AG09319 (cell line): Measurements from ENCODE around the gene IGSF11.

ENCODE experiments used
- DNase-seq: peaks from one replicate; pipeline ENCODE4 v3.0.0-alpha.2; 2010; ENCODE audit warnings: low read depth; ENCODE audit errors: extremely low read depth
- CTCF ChIP-seq: IDR thresholded peaks from 2 replicates; pipeline ENCODE4 v1.5.1; 2011; ENCODE audit warnings: low read depth, mild to moderate bottlenecking, inconsistent platforms, low read length, moderate library complexity

Gene IGSF11

GRCh38 chr3:118968111-118968510 is 66.5 kb downstream of the IGSF11 start:
- DNase-seq: no peak

GRCh38 chr3:118966700-118967099 is 67.9 kb downstream of the IGSF11 start:
- DNase-seq: no peak
- no peak for TF ChIP-seq CTCF

More at GRCh38 chr3:118968111-118968510, 66.5 kb downstream of the IGSF11 start:
- TF ChIP-seq CTCF: no peak

DNA sequence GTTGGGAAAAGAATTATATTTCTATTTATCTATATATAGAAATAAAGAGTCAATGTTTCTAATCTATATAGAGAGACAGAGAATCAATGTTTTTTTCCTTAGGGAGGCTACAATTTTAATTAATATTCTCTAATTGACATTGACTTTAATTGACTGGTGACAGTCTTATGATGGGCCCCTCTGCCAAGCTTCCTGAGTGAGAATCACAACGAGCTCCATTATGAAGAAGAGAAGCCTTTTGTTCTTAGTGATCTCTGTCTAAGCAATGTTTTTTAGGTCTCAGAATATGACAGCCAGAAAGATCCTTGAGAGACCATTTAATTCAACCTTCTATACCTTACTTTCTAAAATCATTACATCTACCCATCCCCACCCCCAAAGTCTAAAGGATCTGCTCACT is 70.9 kb downstream of the IGSF11 start:
- TF ChIP-seq CTCF: no peak
- no peak for DNase-seq

DNA sequence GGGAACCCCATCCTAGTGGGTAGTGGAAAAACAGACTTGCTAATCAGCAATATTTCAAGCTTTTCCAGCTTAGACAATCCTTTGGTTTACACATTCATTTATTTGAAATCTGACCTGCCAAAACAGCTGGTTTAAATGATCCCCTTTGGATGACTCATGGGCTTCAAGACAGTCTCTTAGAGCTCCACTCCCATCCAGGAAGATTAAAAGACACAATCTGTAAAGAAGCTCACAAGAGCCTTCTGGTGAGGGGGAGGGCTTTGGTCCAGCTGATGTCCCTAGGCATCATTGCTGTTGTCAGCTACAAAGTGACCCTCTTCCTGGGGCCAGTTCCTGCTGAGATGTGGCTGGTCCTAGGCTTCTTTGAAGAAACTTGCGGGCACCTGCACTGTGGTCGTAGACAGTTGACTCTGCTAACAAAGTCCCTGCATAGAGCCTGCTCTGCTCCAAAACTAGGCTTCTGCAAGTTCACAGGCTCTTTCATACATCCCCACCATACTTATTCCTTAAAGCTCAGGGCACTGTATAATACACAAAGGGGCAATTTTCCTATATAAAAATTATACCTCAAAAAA is 73.7 kb downstream of the IGSF11 start:
- no peak for TF ChIP-seq CTCF
- DNase-seq: no peak

DNA sequence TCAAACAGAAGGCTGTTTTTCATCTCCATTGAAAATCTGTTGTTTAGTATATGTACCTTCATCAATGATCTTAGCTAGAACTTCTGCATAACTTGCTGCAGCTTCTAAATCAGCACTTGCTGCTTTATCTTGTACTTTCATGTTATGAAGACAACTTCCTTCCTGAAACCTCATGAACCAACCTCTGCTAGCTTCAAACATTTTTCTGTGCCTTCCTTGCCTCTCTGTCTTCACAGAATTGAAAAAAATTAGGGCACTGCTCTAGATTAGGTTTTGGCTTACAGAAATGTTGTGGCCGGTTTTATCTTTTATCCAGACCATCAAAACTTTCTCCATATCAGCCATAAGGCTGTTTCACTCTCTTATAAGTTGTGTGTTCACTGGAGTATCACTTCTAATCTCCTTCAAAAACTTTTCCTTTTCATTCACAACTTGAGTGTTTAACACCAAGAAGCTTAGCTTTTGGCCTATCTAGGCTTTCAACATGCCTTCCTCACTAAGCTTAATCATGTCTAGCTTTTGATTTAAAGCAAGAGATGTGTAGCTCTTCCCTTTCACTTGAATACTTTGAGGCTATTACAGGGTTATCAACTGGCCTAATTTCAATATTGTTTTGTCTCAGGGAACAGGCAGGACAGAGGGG is 78.6 kb downstream of the IGSF11 start:
- no peak for DNase-seq
- TF ChIP-seq CTCF: no peak

- no peak for DNase-seq
- TF ChIP-seq CTCF: no peak
Observed at GRCh38 chr3:118951089-118951488, 83.6 kb downstream of the IGSF11 start.

GRCh38 chr3:118949113-118949760 is 85.4 kb downstream of the IGSF11 start:
- DNase-seq: no peak
- no peak for TF ChIP-seq CTCF
